Natural killer cell treated with Interleukin-12 subunit alpha and Interleukin-12 subunit beta and Interleukin-15 and Interleukin-18, amount 100 ng/mL, for 72 hours (primary cell): ENCODE data around the gene CLMP. TPM values are rescaled to one million over a fixed set of nuclear protein-coding genes. Genes with fewer than 3 reads are reported as not detected.

Experiments used
- ATAC-seq, 2 donors: fragments of 150-1000 bp; cut with Tn5 transposase in 1 of 2; sonication (Bioruptor Pico), chemical (Tn5 transposase) in 1 of 2; 2 replicates each; pipeline ENCODE4 v1.10.0; 2021
- DNase-seq: peaks from one replicate; pipeline ENCODE4 v3.0.0; 2022; ENCODE audit warnings: low spot score
- H3K27ac Mint-ChIP-seq, 2 donors: 1 replicate in 1 of 2; 2 replicates in 1 of 2; pipeline ENCODE4 v1.8.0; 2022; ENCODE audit warnings: mixed read lengths in 2 of 2, mild to moderate bottlenecking in 1 of 2, moderate library complexity in 1 of 2
- H3K27me3 Mint-ChIP-seq, 2 donors: 1 replicate in 1 of 2; 2 replicates in 1 of 2; pipeline ENCODE4 v1.8.0; 2022; ENCODE audit warnings: mixed read lengths in 2 of 2
- H3K36me3 Mint-ChIP-seq: one replicate; pipeline ENCODE4 v1.8.0; 2022; ENCODE audit warnings: mixed read lengths
- H3K4me1 Mint-ChIP-seq, 2 donors: 1 replicate in 1 of 2; 2 replicates in 1 of 2; pipeline ENCODE4 v1.8.0; 2022; ENCODE audit warnings: low read depth in 2 of 2, mixed read lengths in 2 of 2, mild to moderate bottlenecking in 1 of 2
- H3K4me3 Mint-ChIP-seq: one replicate; pipeline ENCODE4 v1.8.0; 2022; ENCODE audit warnings: mixed read lengths
- H3K9me3 Mint-ChIP-seq: 2 replicates; pipeline ENCODE4 v1.8.0; 2022; ENCODE audit warnings: mixed read lengths
- total RNA-seq, 2 donors: library from RNA; stranded (reverse); gene quantifications; one replicate each; pipeline ENCODE4 v1.2.3, GENCODE V29; 2022

Gene CLMP
- total RNA-seq, 2 donors from 2014 or later = not detected

GRCh38 chr11:123076484-123076883 lies 118.6 kb downstream of the CLMP start:
- Mint-ChIP-seq H3K4me1 (peaks cover 0 to 5% of the 10 kb centered on the region in 2 donors), H3K9me3 (no peaks in the 10 kb centered on the region), H3K36me3 (no peaks in the 10 kb centered on the region), H3K27me3 (no peaks in the 10 kb centered on the region), H3K27ac (no peak overlapping the region), H3K4me3 (no peak overlapping the region)
- DNase-seq (no peak), ATAC-seq (no peak)

DNA sequence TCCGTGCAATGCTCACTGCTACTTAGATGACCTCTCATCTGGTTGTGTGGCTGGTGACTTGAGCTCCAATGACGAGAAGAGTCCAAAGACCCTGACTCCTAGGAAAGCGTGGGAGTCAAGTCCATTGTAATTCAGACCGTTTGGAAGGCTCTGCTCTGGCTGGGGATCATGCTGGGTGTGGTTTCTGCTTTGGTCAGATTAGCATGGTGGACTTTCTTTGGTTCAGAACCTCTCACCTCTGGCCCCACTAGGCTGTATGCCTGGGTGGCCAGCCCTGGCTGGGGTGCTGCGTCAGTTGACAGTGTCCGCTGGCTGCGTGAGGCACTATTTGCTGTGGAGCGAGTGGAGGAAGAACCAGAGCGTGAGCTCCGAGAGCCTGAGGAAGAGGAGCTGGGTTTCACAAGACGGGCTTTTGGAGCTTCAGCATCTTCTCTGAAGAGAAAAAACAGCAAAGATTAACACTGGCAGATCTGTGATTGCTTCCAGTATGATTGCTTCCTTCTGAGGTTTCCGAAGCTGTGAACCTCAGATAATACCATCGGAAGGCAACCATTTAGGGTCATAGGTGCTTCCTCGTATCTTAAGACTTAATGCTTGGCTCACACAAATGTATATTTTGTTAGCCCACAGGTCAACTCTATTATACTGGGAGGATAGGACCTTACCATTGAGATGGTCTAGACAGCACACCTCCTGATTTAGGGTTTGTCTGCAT lies 121.5 kb downstream of the CLMP start:
- H3K27ac Mint-ChIP-seq = peak overlapping the region in 1 of 2 donors; percentile 25
- H3K9me3 Mint-ChIP-seq = no peaks in the 10 kb centered on the region
- H3K27me3 Mint-ChIP-seq = no peaks in the 10 kb centered on the region
- peak; percentile 20 for DNase-seq
- no peak overlapping the region for H3K4me3 Mint-ChIP-seq
- H3K4me1 Mint-ChIP-seq = peaks cover 15 to 28% of the 10 kb centered on the region in 2 donors
- ATAC-seq = no peak
- H3K36me3 Mint-ChIP-seq = no peaks in the 10 kb centered on the region

- H3K4me3 Mint-ChIP-seq = no peak overlapping the region
- H3K9me3 Mint-ChIP-seq = no peaks in the 10 kb centered on the region
- ATAC-seq (no peak), DNase-seq (no peak)
- no peaks in the 10 kb centered on the region for H3K27me3 Mint-ChIP-seq
- H3K36me3 Mint-ChIP-seq = no peaks in the 10 kb centered on the region
- H3K27ac Mint-ChIP-seq = peak overlapping the region in 1 of 2 donors; percentile 25
- H3K4me1 Mint-ChIP-seq = peaks cover 16 to 31% of the 10 kb centered on the region in 2 donors
Observed at GRCh38 chr11:123072762-123073161, 122.3 kb downstream of the CLMP start.

GRCh38 chr11:123072332-123072761 lies 122.7 kb downstream of the CLMP start:
- Mint-ChIP-seq H3K4me3 (no peak overlapping the region), H3K9me3 (no peaks in the 10 kb centered on the region), H3K36me3 (no peaks in the 10 kb centered on the region), H3K4me1 (peaks cover 16 to 31% of the 10 kb centered on the region in 2 donors), H3K27me3 (no peaks in the 10 kb centered on the region), H3K27ac (no peak overlapping the region)
- ATAC-seq (no peak), DNase-seq (no peak)

GRCh38 chr11:123069908-123070821 lies 124.9 kb downstream of the CLMP start:
- Mint-ChIP-seq H3K36me3 (no peaks in the 10 kb centered on the region), H3K4me1 (peaks cover 20 to 37% of the 10 kb centered on the region in 2 donors), H3K27me3 (no peaks in the 10 kb centered on the region), H3K27ac (peak overlapping the region; percentile 92 to 99), H3K9me3 (no peaks in the 10 kb centered on the region), H3K4me3 (peak overlapping the region; percentile 95)
- ATAC-seq = peak; percentile 68 to 73
- peak; percentile 16 for DNase-seq

DNA sequence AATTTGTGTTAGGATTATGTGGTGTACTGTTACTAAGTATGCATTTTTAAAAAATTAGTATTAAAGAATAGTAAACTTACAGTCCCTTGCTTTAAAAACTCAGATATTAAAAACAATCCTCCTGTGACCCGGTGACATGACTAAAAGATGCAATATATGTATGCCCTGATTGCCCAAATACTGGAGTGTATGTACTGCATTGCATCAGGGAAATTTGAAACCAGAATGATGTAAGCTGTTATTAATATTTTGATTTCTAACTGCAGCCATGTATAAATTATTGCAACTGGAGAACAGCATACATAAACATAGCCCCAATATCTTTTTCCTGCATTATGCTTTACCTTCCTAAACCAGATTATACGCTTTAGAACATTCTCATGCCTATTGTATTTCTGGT lies 129.4 kb downstream of the CLMP start:
- Mint-ChIP-seq H3K4me3 (peak overlapping the region; percentile 7), H3K9me3 (no peaks in the 10 kb centered on the region), H3K4me1 (peaks cover 48 to 54% of the 10 kb centered on the region in 2 donors), H3K27me3 (no peaks in the 10 kb centered on the region), H3K36me3 (peaks cover 15% of the 10 kb centered on the region), H3K27ac (peak overlapping the region; percentile 63 to 74)
- peak; percentile 8 for DNase-seq
- no peak for ATAC-seq

DNA sequence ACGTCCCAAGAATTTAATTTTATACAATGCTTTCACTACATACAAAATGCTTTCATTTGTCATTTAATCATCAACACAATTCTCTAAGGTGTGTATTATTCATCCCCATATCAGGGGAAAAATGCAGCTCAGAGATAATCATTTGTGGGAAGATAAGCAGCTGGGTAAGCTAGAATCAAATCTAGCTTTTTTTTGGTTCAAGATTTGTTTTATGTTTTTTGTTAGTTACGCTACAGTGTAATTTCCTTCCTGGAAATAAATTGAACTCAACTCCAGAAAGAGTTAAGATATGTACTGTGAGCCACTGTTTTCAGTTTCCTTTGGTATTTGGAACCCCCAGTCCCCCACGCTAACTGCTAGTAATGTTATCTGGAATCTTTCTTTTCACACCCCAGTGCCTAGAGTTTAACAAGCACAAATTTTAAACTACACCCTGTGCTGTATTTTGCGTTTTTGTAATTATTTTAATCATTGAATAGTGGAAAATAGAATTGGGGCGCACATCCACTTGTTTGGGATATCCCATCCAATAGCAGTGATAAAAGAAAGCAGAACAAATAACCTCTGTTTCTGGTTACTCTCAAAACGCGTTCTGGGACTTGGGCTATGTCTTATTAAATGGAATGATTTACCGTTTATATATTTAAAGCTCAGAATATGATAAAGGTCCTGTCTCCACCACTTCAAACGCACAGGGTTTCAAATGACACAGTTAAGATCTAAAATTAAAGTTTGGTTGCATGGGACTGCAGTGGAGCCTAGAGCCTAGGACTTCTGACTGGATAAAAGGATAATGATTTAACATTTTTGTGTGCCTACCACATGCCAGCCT lies 131.0 kb downstream of the CLMP start:
- Mint-ChIP-seq H3K36me3 (peaks cover 31% of the 10 kb centered on the region), H3K27ac (peak overlapping the region; percentile 98), H3K27me3 (no peaks in the 10 kb centered on the region), H3K9me3 (no peaks in the 10 kb centered on the region), H3K4me1 (peaks cover 52 to 58% of the 10 kb centered on the region in 2 donors), H3K4me3 (peak overlapping the region; percentile 88)
- DNase-seq (peak; percentile 42), ATAC-seq (no peak)

- Mint-ChIP-seq H3K4me3 (peak overlapping the region; percentile 88), H3K9me3 (no peaks in the 10 kb centered on the region), H3K27ac (peak overlapping the region; percentile 98), H3K36me3 (peaks cover 40% of the 10 kb centered on the region), H3K4me1 (peaks cover 56 to 59% of the 10 kb centered on the region in 2 donors), H3K27me3 (no peaks in the 10 kb centered on the region)
- peak; percentile 70 for DNase-seq
- ATAC-seq = no peak
Observed at GRCh38 chr11:123062892-123063825, 131.9 kb downstream of the CLMP start.

DNA sequence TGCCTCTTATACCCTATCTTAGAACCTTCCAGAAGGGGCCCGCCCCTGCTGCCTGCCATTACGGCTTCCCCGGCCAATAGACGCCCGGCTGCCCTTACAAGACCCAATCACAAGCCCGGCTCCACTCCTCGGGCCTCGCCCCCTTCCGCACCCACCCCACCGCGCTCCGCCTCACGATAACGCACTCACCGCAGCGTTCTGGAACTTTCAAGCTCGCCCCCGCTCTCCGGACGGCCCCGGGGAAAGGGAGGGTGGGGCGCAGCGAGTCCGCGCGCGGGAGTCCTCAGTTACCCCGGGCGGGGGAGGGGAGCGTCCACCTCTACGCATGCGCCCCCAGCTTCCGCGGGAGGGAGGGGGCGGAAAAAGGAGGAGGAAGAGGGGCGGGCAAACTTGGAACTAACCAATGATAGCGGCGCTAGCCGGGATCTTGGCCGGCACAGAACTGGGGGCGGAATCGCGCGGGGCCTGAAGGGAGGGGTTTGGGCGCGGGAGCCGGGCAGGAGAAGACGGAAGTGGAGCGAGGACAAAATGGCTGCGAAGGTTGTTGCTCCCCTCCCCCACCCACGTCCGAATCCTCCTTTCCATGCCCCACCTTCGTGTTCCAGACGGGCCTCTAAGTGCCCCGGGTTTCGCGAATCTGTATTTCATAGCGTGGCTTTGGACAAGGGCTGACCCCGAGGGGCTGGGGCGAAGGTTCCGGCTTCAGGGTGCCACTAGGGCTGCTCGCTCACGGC lies 132.7 kb downstream of the CLMP start:
- ATAC-seq (peak; percentile 93 to 94), DNase-seq (peak; percentile 100)
- Mint-ChIP-seq H3K36me3 (peaks cover 48% of the 10 kb centered on the region), H3K27me3 (no peaks in the 10 kb centered on the region), H3K27ac (peak overlapping the region; percentile 98), H3K9me3 (no peaks in the 10 kb centered on the region), H3K4me1 (peaks cover 62 to 67% of the 10 kb centered on the region in 2 donors), H3K4me3 (peak overlapping the region; percentile 88)

- H3K27ac Mint-ChIP-seq = peak within 1 kb of the TSS; percentile 98
- DNase-seq (peak; percentile 77), ATAC-seq (peak; percentile 5 to 28)
- peaks cover 53% of the 10 kb centered on the region for H3K36me3 Mint-ChIP-seq
- no peaks in the 10 kb centered on the region for H3K9me3 Mint-ChIP-seq
- no peaks in the 10 kb centered on the region for H3K27me3 Mint-ChIP-seq
- peaks cover 69 to 73% of the 10 kb centered on the region in 2 donors for H3K4me1 Mint-ChIP-seq
- peak within 1 kb of the TSS; percentile 88 for H3K4me3 Mint-ChIP-seq
Observed at GRCh38 chr11:123061403-123062157, 133.5 kb downstream of the CLMP start, which contains the start of gene HSPA8. TSS of gene HSPA8 (minus strand) at chr11:123062136. CDS start at chr11:123061324, 812 bp downstream.

GRCh38 chr11:123060277-123061000 lies 134.6 kb downstream of the CLMP start:
- peaks cover 67 to 75% of the 10 kb centered on the region in 2 donors for H3K4me1 Mint-ChIP-seq

More at GRCh38 chr11:123060277-123061000, 134.6 kb downstream of the CLMP start:
- Mint-ChIP-seq H3K4me3 (peak overlapping the region; percentile 88), H3K36me3 (peaks cover 59% of the 10 kb centered on the region), H3K27ac (peak overlapping the region; percentile 98), H3K9me3 (no peaks in the 10 kb centered on the region), H3K27me3 (no peaks in the 10 kb centered on the region)
- DNase-seq (no peak), ATAC-seq (no peak)
